ENCODE results near the gene LIPM. TPM values are rescaled to one million over a fixed set of nuclear protein-coding genes. Genes with fewer than 3 reads are reported as not detected.

LIPM gene
- total and polyA plus RNA-seq, 8 donors: not detected

DNA sequence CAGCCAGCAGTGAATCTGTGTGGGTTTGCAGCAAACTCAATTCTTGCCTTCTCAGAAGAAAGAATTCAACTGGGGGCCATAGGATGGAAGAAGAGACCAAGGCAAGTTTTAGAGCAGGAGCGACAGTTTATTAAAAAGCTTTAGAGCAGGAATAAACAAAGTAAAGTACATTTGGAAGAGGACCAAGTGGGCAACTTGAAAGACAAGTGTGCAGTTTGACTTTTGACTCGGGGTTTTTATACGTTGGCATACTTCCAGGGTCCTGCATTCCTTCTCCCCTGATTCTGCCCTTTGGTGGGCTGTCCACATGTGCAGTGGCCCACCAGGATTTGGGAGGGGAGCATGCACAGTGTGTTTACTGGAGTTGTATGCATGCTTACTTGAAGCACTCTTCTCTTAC is 52.2 kb downstream of the LIPM start:
- TF ChIP-seq, protein P1, sequence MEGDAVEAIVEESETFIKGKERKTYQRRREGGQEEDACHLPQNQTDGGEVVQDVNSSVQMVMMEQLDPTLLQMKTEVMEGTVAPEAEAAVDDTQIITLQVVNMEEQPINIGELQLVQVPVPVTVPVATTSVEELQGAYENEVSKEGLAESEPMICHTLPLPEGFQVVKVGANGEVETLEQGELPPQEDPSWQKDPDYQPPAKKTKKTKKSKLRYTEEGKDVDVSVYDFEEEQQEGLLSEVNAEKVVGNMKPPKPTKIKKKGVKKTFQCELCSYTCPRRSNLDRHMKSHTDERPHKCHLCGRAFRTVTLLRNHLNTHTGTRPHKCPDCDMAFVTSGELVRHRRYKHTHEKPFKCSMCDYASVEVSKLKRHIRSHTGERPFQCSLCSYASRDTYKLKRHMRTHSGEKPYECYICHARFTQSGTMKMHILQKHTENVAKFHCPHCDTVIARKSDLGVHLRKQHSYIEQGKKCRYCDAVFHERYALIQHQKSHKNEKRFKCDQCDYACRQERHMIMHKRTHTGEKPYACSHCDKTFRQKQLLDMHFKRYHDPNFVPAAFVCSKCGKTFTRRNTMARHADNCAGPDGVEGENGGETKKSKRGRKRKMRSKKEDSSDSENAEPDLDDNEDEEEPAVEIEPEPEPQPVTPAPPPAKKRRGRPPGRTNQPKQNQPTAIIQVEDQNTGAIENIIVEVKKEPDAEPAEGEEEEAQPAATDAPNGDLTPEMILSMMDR (IDR thresholded peaks at IDR 0.05): no peak
- Histone ChIP-seq H3K27ac (no peak overlapping the region), H3K4me1 (peaks cover 9 to 49% (median 18%) of the 10 kb centered on the region in 3 donors), H3K9me3 (no peaks in the 10 kb centered on the region), H3K27me3 (no peaks in the 10 kb centered on the region), H3K36me3 (no peaks in the 10 kb centered on the region), H3K4me3 (no peak overlapping the region)
- intact Hi-C loops (cut with DNase I): no loop called here
- ATAC-seq (no peak), FAIRE-seq (no peak), DNase-seq (no peak)
- 24 to 25% methylated on average over 3 of the region's 3 CpGs for WGBS, 2 donors

DNA sequence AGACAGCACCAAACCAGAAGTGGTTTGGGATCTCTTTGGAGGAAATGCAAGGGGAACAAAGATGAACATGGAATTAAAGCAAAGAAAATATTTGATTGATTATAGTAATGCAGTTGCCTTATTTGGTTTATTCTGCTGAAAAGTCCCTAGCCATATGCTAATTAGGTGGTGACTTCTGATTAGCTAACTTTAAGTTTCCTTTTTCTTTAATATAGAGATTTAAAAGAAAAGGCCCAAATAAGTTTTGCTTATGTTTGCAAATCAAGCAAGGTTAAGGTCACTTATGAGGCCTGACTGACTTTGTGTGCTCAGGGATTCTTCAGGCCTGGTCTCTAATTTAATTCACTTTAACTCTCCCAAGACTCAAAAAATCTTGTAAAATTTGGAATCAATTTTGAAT is 55.3 kb downstream of the LIPM start:
- Histone ChIP-seq H3K9me3 (no peaks in the 10 kb centered on the region), H3K36me3 (no peaks in the 10 kb centered on the region), H3K27me3 (no peaks in the 10 kb centered on the region), H3K4me1 (peaks cover under 1 to 31% (median 9%) of the 10 kb centered on the region in 3 donors), H3K27ac (no peak overlapping the region), H3K4me3 (no peak overlapping the region)
- intact Hi-C loops (cut with DNase I): no loop called here
- DNase-seq: no peak
- no peak for FAIRE-seq
- TF ChIP-seq, protein P1 (IDR thresholded peaks at IDR 0.05): no peak
- no peak for ATAC-seq

DNA sequence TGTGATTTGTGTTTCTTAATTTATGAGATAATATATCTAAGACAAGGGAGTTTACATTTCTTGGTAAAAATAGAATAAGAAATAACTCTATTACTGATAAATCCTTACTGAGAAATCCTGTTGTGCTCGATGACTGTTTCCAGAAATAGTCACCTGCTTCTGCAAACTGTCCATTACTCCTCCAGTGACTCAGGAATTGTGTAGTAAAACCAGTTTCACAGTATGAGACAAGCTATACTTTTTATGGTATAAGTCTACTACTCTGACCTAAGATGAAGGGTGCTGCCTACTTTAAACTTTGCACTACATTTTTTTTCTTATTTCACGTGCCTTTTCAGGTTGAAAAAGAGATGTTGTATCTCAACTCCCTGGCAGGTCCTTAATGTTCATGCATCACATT is 56.0 kb downstream of the LIPM start:
- Histone ChIP-seq H3K9me3 (no peaks in the 10 kb centered on the region), H3K36me3 (no peaks in the 10 kb centered on the region), H3K27me3 (no peaks in the 10 kb centered on the region), H3K27ac (no peak overlapping the region), H3K4me3 (no peak overlapping the region), H3K4me1 (peaks cover 0 to 25% (median 4%) of the 10 kb centered on the region in 3 donors)
- DNase-seq (no peak), FAIRE-seq (peak; percentile 70), ATAC-seq (peak in 2 of 4 donors; percentile 41 to 47)
- 53 to 54% methylated on average over 2 of the region's 2 CpGs for WGBS, 2 donors
- TF ChIP-seq, protein P1 (IDR thresholded peaks at IDR 0.05): no peak
- intact Hi-C loops (cut with DNase I): no loop called here

DNA sequence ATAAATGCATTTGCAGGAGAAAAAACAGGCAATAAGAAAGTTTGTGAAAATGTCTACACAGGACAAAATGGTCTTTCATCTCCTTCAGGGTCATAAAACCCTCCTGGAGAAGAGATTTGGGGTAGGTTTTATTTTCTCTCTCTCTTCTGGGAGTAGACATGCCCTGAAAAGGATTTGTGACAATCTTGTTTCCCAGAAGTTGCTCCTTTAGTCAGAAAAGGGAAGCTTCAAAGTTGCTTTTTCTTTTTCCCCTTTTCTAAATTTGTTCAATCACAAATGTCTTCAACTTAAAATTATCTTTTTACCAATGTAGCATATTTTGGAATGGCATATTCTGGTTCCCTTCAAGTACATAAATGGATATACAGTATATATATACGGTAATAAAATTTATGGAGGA is 58.5 kb downstream of the LIPM start:
- Histone ChIP-seq H3K27me3 (no peaks in the 10 kb centered on the region), H3K4me3 (no peak overlapping the region), H3K36me3 (no peaks in the 10 kb centered on the region), H3K4me1 (peaks cover 0 to 12% (median 0%) of the 10 kb centered on the region in 3 donors), H3K27ac (no peak overlapping the region), H3K9me3 (no peaks in the 10 kb centered on the region)
- no peak for ATAC-seq
- DNase-seq: no peak
- intact Hi-C loops (cut with DNase I): no loop called here
- no peak for FAIRE-seq
- TF ChIP-seq, protein P1 (IDR thresholded peaks at IDR 0.05): no peak
- WGBS, 2 donors: 43 to 93% methylated on average over 1 of the region's 1 CpG

DNA sequence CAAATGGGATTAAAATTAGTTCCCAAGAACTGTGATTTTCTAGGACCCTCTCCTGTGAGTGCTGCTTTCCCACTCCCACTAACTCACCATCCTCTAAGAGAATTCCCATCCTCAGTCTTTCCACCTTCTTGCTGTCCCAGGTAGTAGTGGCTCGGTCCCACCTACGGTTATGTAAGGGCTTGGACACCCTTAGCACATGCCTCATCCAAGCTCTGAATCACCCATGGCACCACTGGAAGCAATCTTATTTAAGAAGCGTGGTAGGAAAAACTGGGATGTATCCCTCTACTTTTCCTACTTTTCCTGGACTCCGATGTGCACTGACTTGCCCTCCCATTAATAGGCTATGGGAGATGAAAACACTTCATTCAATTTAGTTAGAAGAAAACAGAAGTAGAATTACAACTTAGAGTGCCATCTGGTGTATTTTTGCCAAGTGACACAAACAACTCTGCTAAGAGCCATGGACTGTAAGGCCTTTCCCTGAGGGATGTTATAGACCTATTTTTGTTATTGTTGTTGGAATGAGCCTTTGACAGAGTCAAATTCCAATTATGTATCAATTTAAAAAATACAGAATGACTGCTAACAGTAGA is 62.8 kb downstream of the LIPM start:
- TF ChIP-seq, protein P1 (IDR thresholded peaks at IDR 0.05): peak in 1 of 4 donors; percentile 31
- H3K9me3 ChIP-seq: no peaks in the 10 kb centered on the region
- H3K36me3 ChIP-seq: no peaks in the 10 kb centered on the region
- H3K27me3 ChIP-seq: no peaks in the 10 kb centered on the region
- H3K4me1 ChIP-seq: no peaks in the 10 kb centered on the region
- no peak overlapping the region for H3K27ac ChIP-seq
- 79 to 81% methylated on average over 4 of the region's 4 CpGs for WGBS, 2 donors
- DNase-seq: no peak
- no peak overlapping the region for H3K4me3 ChIP-seq
- peak; percentile 53 to 86 (median 81) for ATAC-seq
- intact Hi-C loops (cut with DNase I): no loop called here
- no peak for FAIRE-seq

Measured in pancreas (tissue), 10 donors.